DOHH2 (cell line): ENCODE measurements around the gene ST8SIA2.

Source experiments
- EZH2phosphoT487 ChIP-seq: fragments of 200-600 bp; sonication (generic); IDR thresholded peaks from 2 replicates; pipeline ENCODE4 v1.6.1; 2017; ENCODE audit warnings: borderline replicate concordance, mild to moderate bottlenecking, antibody characterized with exemption, low read length, moderate library complexity, mixed read lengths
- TF ChIP-seq, protein P1 (sequence below): fragments of 200-600 bp; sonication (generic); IDR thresholded peaks from one replicate; pipeline ENCODE4 v1.5.1; 2014; ENCODE audit warnings: antibody characterized with exemption, mild to moderate bottlenecking, low read depth, low read length; ENCODE audit not compliant: poor library complexity, severe bottlenecking

DNA sequence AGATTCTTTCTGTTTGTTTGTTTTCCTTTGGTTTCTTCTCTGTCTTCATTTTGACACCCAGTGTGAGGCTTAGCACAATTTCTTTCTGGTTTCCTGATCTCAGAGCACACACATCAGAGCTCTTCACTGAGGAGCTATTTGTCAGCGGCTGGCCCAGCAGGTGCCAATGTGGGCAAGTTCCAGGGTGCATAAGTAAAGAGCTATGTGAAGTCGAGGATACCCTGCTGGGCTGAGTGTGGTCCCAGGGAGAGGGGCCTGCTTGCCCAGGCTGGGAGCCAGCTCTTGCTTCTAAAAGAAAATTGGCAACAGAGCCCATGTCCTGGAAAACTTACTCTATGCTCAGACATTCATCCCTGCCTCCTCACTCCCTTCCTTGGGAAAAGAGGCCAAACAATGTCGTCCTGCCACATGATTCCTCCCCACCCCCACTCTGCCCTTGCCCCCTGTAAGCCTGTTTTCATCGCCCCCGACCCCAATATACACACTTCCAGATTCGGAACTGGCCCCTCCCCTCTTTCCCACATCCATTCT is 101.2 kb downstream of the ST8SIA2 start:
- TF ChIP-seq, protein P1, sequence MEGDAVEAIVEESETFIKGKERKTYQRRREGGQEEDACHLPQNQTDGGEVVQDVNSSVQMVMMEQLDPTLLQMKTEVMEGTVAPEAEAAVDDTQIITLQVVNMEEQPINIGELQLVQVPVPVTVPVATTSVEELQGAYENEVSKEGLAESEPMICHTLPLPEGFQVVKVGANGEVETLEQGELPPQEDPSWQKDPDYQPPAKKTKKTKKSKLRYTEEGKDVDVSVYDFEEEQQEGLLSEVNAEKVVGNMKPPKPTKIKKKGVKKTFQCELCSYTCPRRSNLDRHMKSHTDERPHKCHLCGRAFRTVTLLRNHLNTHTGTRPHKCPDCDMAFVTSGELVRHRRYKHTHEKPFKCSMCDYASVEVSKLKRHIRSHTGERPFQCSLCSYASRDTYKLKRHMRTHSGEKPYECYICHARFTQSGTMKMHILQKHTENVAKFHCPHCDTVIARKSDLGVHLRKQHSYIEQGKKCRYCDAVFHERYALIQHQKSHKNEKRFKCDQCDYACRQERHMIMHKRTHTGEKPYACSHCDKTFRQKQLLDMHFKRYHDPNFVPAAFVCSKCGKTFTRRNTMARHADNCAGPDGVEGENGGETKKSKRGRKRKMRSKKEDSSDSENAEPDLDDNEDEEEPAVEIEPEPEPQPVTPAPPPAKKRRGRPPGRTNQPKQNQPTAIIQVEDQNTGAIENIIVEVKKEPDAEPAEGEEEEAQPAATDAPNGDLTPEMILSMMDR = no peak
- no peak for TF ChIP-seq EZH2phosphoT487
